ENCODE measurements around the gene MSI2. TPM values are rescaled to one million over a fixed set of nuclear protein-coding genes. Genes with fewer than 3 reads are reported as not detected.

Gene MSI2
- total and polyA plus RNA-seq, 2 experiments from 2014 or later, result 18.9 to 41.8 TPM

- no peak overlapping the region for H3K27ac ChIP-seq (ENCODE audit: low read depth)
- no peak for DNase-seq (ENCODE audit: low spot score)
- no peaks in the 10 kb centered on the region for H3K27me3 ChIP-seq (ENCODE audit: insufficient read depth)
- H3K9me3 Mint-ChIP-seq, result no peaks in the 10 kb centered on the region
- no peak for ATAC-seq
- TF ChIP-seq CREB1 (CRISPR knock-in tag; IDR thresholded peaks at IDR 0.05; ENCODE audit: low read depth), result no peak
- TF ChIP-seq NANOG (IDR thresholded peaks at IDR 0.05; ENCODE audit: borderline replicate concordance), result no peak
- TF ChIP-seq ZNF114 (CRISPR knock-in tag; IDR thresholded peaks at IDR 0.05), result no peak
- no peak for TF ChIP-seq POLR2AphosphoS5 (IDR thresholded peaks at IDR 0.05; ENCODE audit: low read depth)
- no peak for TF ChIP-seq ZNF331 (CRISPR knock-in tag; IDR thresholded peaks at IDR 0.05; ENCODE audit: low read depth)
- TF ChIP-seq CTCF (conservative IDR thresholded peaks at IDR 0.05; ENCODE audit: low read depth in 2 of 2), result no peak
- no peak for TF ChIP-seq STAT1 (IDR thresholded peaks at IDR 0.05; ENCODE audit: unreplicated experiment)
- TF ChIP-seq REST (IDR thresholded peaks at IDR 0.05; ENCODE audit: unreplicated experiment), result no peak
- no peak for TF ChIP-seq EZH2 (IDR thresholded peaks at IDR 0.05; ENCODE audit: low read depth, unreplicated experiment)
- H3K27ac Mint-ChIP-seq, result peak overlapping the region; percentile 80; the same call in 1 of the 2 replicates
- H3K4me1 ChIP-seq (ENCODE audit: insufficient read depth), result peaks cover 23% of the 10 kb centered on the region
- no peak overlapping the region for H3K4me3 ChIP-seq
- H3K79me2 ChIP-seq (replicated peaks; ENCODE audit: insufficient read depth), result 0 out of 2 replicates have a peak, but pooled peaks cover 4% of the 10 kb centered on the region
- no peak overlapping the region for H3K4me2 ChIP-seq
- H2AFZ ChIP-seq, result no peak overlapping the region
- peaks cover 8% of the 10 kb centered on the region for H3K27me3 Mint-ChIP-seq (ENCODE audit: insufficient read depth, low read depth, poor library complexity)
- no peaks in the 10 kb centered on the region for H4K20me1 ChIP-seq (replicated peaks; ENCODE audit: insufficient read depth)
- no peaks in the 10 kb centered on the region for H3K36me3 ChIP-seq (ENCODE audit: insufficient read depth)
- no peaks in the 10 kb centered on the region for H3K9me2 ChIP-seq (ENCODE audit: insufficient read depth)
- no peaks in the 10 kb centered on the region for H3F3A ChIP-seq (replicated peaks; ENCODE audit: low read depth)
- no peaks in the 10 kb centered on the region for H3K36me3 Mint-ChIP-seq (ENCODE audit: low read depth)
- peaks cover 54% of the 10 kb centered on the region for H3K4me1 Mint-ChIP-seq
- H3K4me3 Mint-ChIP-seq, result no peak overlapping the region
Observed at GRCh38 chr17:57522042-57523005, 266.0 kb downstream of the MSI2 start.

Measured in GM23338 (cell line).